HG03039 (cell line): Measurements from ENCODE around the gene TRIM38.
"Not testable (repeated sequence)": the region's sequence is repeated elsewhere in the genome, so short reads cannot be mapped to it uniquely, and the experiment has no call there.

ENCODE experiments used
- ATAC-seq: cut with Tn5 transposase; IDR thresholded peaks from one replicate; pipeline ENCODE4 v1.9.1; 2021; ENCODE audit warnings: mild to moderate bottlenecking, moderate library complexity; ENCODE audit not compliant: unreplicated experiment

TRIM38 gene

DNA sequence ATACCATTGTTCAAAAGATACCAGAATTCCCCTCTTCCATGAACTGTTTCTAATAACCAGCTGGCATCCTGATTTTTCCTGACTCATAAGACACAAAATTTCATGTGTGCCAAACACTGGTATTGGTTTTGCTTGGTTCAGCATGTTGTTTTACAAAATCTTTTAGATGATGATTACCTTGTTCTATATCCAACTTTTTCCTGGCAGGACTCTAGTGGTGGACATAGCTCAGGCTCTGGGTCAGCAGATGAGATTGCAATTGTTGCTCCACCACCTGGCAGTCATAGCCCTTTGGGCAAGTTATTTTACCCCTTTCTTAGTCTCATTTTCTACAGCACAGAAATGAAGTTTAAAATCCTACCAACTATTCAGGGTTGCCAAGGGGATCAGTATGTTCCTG is 6.2 kb downstream of the TRIM38 start:
- no peak for ATAC-seq

DNA sequence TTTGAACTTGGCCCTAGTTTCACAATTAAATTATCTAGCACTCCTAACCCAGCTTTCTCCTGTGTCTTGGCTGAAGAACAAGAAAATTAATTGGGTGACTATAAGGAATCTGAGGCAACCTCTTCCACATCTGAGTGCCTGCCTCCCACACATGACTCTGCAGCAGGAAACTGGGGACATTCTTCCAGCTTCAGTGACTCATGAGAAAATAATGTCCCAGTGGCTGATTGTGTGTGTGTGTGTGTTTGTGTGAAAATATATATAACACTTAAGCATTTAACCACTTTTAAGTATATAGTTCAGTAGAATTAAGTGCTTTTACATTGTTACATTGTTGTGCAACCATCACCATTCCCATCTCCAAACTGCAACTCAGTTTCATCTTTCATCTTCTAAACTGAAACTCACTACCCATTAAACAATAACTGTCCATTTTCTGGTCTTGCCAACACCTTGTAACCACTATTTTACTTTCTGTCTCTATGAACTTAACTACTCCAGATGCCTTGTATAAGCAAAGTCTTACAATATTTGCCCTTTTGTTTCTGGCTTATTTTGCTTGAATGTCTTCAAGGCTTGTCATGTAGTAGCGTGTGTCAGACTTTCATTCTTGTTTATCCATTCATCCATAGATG is 8.7 kb downstream of the TRIM38 start:
- ATAC-seq: no peak

DNA sequence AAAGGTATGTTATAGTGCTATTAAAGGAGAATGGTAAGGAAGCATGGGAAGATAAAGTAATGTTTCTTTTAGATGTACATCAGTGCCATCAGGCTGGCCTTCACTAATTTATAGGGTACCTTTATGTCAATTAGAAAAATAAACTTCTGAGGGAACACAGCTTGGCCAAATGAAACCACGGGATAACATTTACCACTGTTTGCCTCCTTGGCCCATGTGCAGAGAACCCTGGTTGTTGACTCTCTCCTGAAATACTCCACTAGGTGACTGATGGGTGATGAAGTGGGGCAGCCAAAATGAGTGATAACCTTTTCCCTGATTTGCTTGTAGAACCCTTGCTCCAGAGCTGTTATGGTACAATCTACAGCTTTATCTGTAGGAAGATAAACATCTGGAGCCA is 9.5 kb downstream of the TRIM38 start:
- ATAC-seq: no peak

DNA sequence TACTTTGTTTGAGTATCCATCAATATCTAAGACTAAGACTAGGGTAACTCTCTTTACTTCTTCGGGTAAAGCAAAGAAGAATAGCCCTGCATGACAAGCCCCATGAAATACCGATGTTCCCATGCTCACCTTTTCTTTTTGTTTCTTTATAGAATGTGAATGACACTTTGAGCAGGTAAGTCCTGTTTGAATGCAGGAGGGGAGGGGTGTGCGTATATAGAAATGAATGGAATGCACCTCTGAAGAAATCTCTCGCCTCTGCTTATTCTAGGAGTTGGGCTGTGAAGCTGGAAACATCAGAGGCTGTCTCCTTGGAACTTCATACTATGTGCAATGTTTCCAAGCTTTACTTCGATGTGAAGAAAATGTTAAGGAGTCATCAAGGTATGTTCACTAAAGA is 10.3 kb downstream of the TRIM38 start:
- ATAC-seq: no peak

DNA sequence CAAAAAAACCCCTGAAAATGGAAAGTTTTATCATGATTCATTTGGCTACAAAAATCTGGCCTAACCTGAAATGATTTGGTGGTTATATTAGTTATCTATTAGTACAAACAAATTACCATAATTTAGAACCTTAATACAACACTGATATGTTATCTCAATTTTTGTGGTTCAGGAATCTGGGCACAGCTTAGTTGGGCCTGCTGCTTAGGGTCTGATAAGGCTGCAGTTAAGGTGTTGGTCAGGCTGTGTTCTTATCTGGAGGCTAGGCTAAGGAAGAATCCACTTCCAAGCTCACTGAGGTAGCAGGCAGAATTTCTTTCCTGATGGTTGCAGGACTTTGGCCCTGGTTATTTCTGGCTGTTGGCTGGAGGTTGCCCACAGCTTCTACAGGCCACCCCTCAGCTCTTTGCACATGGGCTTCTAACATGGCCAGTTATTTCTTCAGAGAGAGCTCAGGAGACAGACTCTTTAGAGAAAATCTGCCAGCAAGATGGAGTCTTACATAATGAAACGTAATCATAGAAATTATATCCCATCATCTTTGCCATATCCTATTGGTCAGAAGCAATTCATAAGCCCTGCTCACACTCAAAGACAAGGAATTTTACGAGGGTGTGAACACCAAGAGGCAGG is 11.4 kb downstream of the TRIM38 start:
- no peak for ATAC-seq

DNA sequence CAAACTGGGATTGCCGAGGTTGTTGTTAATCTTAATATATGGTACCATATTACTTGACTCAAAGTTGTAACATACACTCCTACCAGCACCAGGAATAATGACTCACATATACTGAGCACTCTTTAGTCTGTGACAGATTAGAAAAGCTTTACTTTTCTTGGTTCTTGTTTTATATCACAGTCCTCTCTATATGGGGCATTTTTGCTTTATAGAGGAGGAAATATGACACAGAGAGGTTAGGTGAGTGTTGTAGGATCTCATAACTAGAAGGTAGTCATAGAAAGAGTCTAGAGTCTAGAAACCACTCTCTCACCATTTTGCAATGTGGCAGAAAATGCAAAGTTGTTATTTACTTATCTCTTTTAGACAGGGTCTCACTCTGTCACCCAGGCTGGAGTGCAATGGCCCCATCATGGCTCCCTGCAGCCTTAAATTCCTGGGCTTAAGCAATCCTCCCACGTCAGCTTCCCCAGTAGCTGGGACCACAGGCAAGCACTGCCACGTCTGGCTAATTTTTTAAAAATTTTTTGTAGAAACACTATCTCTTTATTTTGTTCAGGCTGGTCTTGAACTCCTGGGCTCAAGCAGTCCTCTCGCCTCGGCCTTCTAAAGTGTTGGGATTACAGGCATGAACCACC is 13.4 kb downstream of the TRIM38 start:
- no peak for ATAC-seq

DNA sequence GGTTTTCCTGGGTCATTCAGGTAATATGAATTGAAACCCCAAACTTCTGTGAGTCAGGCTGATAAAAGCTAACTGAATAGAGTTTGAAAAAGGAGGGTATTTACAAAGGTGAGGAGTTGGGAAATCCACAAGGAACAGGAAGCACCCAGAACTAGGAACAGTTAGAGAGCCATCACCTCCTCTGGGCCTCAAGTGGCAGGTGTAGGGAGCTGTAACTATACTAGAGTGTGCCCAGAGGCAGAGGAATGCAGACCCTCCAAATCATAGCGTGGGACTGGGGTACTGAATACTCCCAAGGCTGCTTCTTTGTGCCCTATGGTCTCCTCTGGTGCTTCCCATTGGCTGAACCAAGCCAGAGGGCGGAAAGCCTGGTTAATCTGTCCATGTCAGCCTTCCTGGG is 18.3 kb downstream of the TRIM38 start:
- no peak for ATAC-seq

DNA sequence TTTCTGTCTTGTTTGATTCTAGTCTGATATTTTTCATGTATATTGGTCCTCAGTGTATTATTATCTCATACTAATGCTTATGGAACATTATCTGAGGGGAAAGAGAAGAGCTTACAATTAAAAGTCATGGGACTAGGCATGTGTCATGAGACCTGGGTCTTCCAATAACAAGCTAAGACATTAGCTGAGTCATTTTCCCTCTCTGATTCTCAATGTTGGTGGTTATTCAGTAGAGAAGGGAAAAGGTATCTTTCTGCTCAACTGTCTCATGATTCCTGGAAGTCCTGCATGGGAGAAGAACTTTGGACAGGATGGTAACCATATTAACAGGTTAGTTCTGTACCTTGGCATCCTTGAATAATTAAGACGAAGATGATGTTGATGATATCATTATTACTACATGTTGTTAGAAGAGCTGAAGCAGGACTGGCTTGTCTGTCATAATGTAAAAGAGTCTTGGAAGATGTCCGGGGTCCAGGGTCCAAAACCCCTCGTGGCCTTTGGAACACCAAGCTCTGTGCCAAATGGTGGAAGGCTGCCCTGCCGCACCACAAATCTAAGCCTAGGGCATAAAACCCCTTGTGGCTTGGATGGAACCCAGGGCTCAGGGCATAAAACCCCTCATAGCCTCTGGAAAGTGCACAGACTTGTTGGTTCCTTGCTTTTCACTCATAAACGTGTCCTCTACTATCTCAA is 19.1 kb downstream of the TRIM38 start:
- no peak for ATAC-seq

DNA sequence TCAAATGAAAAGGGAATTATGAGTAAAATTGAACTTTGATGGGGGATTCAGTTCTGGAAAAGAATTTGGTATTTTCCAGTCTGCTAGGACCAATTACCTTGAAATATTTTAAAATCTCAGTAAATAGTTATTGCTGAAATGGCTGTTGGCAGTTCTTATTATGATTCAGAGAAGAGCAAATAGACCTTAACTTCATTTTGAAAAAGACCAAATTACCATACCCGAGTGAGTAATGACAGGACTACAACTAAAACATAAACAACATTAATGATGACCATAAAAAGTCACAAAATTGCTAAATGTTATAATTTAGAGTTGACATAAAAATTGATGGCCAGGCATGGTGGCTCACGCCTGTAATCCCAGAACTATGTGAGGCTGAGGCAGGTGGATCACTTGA is 21.7 kb downstream of the TRIM38 start:
- ATAC-seq: no peak

DNA sequence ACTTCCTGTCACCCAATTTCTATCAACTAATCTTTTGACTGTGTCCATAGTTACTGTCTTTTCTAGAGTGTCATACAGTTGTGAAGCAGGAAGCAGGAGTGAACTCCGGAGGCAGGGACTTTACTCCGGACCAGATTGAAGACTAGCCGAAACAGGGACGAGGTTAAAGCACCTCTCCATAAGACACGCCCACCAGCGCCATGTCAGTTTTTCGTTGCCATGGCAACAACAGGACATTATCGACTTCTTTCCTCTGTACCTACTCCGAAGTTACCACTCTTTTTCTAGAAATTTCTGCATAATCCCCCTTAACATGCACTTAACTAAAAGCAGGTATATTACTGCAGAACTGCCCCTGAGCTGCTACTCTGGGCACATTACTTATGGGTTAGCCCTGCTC is 25.2 kb downstream of the TRIM38 start:
- no peak for ATAC-seq

DNA sequence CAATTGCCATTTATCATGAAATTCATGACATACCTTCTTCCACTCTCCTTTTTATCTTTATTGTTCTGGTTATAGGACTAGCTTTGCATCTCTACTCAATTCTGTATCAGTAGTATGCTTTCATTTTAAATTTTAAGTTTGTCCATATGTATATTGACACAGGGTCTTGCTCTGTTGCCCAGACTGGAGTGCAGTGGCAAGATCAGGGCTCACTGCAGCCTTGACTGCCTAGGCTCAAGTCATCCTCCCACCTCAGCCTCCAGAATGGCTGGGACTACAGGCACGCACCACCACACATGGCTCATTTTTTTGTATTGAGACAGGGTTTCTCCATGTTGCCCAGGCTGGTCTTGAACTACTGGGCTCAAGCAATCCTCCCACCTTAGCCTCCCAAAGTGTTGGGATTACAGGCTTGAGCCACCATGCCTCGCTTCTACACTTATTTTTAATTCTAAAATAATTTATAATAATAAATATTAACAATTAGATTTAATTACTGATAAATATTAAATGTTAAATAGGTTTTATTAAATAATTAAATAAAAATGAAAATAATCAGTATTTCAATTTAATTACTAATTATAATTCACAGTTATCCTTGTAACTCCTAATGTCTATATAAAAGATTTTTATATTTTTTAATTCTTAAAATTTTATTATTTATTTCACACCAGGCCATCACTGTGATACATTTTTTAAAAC is 27.7 kb downstream of the TRIM38 start:
- no peak for ATAC-seq

DNA sequence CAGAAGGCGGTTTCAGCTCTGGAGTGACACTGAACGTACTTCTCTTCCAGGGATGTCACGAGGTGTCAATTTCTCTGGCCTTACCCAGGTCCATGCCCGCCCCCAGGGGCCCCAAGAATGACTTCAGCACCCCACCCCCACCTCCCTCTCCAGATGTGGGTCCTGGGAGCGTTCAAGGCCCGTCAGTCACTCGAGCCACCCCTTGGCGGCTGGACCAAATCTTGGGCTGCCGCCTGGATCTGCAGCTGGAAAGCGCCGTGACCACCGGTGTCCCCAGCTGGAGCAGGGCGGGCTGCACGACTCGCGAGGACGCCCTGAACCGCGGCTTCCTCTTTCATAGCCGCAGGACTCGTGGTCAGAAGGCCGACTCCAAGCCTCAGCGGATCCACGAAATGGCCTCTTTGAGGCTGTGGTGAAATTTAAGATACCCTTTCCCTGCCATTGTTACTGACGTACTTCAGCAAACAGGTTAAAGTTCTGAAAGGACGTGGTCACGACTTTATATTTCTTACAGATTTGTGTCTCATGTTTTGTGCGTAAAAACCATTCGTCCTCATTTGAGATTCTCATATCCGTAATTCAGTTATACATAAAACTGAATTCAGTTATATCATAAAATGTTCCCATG is 29.3 kb downstream of the TRIM38 start:
- peak; percentile 40 for ATAC-seq

DNA sequence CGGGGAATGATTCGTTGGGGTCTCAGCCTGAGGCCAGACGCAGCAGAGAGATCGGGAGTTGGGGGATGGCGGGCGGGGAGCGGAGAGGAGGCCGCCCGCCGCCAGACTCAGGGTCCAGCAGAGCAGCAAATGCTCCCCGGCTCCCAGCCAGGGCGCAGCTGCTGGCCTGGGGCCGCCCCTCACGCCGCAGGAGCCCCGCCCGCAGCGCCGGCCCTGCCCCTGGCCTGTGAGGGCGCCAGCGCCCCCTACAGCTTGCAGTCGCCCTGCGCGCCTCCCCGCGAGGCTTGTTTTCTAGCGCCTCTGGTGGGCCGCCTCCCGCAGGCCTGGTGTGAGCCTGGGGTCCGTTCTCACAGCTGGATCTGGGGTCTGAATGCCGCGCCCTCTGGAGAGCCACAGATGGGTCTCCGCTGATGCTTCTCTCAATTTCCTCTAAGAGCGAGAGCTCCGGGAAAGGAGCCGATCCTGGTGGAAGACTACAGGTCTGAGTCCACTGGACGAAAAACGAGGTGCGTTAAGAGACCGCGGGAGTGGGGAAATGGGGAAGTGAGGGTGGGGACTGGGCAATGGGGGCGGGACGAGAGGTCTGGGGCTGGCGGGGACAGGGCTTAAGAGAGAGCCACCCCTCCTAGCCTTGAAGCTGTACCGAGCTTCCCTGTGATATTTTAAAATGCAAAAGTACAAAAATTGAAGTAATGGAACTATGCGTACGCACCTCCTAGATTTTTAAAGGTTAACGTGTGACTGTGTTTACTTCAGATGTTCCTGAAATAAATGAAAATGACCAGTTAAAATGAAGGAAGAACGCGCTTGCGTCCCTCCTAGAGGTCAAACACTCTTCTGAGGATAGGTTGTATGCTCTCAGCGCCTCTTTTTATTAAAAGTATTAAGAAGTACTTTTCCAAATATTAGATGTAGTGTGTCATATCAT is 30.1 kb downstream of the TRIM38 start:
- ATAC-seq: peak; percentile 85

DNA sequence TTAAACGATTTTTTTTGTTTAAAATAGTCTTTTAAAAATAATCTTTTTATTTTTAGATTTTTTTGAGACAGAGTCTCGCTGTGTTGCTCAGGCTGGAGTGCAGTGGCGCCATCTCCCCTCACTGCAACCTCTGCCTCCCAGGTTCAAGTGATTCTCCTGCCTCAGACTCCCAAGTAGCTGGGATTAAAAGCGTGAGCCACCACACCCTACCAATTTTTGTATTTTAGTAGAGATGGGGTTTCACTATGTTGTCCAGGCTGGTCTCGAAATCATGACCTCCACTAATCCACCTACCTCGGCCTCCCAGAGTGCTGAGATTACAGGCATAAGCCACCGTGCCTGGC is 30.7 kb downstream of the TRIM38 start:
- ATAC-seq: not testable (repeated sequence)

DNA sequence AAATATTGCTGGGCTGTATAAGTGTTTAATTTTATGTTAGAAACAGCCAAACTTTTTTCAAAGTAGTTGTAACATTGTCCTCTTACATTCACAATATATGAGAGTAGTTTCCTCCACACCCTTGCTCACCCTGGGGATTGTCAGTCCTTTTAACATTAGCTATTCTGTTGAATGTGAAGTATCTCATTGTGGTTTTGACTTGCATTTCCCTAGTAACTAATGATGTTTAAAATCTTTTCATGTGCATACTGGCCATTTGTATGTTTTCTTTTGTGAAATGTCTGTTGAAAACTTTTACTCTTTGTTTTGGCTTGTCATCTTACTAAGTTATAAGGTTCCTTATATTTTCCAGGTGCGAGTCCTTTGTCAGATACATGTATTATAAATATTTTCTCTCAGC is 32.9 kb downstream of the TRIM38 start:
- ATAC-seq: no peak

DNA sequence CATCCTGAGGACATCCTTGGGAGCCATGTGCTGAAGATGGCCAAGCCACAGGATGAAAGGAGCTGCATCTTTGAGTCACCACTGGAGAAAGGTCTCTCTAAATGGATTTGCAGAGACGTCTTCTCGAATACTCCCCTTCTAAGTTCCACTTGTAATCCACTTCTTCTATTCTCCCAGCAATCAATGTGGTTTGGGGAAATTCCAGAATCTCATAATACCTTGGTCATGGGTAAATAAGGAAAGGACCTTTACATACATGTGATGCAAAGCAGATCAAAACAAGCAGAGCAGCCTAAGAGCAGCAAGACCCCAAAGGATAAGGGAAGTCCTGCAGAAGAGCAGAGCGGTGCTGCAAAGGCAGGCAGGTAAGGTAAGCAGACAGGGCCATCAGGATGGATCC is 35.3 kb downstream of the TRIM38 start:
- ATAC-seq: no peak

DNA sequence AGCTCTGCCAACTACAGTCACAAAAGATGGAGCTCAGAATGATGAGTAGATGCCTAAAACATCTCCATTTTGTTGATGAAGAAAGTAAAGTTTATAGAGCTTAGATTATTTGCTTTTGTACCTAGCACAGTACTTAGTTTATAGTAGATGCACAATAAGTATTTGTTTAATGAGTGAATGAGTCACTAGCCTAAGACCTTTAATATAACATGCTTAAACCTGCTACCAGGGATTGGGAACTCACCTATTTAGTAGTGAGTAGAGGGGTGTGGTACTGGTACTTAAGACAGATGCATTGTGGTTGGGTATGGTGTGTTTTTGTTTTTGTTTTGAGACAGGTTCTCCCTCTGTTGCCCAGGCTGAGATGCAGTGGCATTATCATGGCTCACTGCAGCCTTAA is 35.8 kb downstream of the TRIM38 start:
- ATAC-seq: no peak

DNA sequence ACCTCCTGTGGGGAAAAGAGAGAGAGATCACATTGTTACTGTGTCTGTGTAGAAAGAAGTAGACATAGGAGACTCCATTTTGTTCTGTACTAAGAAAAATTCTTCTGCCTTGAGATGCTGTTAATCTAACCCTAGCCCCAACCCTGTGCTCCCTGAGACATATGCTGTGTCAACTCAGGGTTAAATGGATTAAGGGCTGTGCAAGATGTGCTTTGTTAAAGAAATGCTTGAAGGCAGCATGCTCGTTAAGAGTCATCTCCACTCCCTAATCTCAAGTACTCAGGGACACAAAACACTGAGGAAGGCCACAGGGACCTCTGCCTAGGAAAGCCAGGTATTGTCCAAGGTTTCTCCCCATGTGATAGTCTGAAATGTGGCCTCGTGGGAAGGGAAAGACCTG is 36.6 kb downstream of the TRIM38 start:
- ATAC-seq: not testable (repeated sequence)

DNA sequence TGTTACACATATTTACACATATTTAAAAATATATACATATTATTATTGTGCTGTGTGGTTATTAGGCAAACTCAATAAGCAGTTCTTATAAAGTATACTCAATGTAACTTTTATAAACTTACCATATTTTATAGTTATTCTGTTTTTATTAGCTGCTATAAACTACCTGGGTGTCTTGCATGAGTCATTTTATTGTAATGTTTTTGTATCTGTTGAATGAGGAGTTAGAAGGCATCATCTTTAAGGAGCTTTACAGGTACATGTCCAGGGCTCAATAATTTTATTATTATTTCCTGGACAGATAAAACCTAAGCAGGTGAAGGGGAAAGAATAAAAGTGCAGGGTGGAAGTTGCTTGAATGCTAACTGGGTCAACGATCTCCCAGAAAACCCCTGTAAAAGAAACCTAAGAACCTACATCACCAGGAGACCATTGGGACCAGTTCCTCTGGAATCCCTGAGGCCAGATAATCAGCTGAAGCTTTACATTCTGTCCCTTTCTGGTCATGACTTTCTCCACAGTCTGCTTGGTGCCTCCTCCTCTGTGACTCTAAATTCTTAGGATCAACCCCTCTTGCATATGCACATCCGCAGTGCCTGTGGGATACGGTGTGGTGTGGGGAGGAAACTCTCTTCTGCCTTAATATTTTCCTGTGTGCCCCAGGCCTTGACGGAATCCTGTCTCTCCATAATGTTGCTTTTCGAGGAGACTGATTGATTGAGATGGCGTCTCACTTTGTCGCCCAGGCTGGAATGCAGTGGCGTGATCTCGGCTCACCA is 38.0 kb downstream of the TRIM38 start:
- ATAC-seq: no peak
